Activated CD8-positive, alpha-beta T cell treated with anti-CD3 and anti-CD28 coated beads for 36 hours (primary cell): ENCODE data around the gene GANAB. TPM values are rescaled to one million over a fixed set of nuclear protein-coding genes. Genes with fewer than 3 reads are reported as not detected.

Experiments used
- ATAC-seq: fragments of 200-7000 bp; cut with Tn5 transposase; one replicate; pipeline ENCODE4 v1.10.0; 2021; ENCODE audit warnings: mild to moderate bottlenecking, moderate library complexity
- CTCF ChIA-PET: fragments of 350-600 bp; sonication (Branson Sonifier 250); formaldehyde crosslinking; loops from one replicate; lab custom pipeline; 2021; ENCODE audit warnings: antibody characterized with exemption; lab: Charles Lee
- POLR2A ChIA-PET: fragments of 350-600 bp; sonication (Branson Sonifier 250); formaldehyde crosslinking; loops from one replicate; lab custom pipeline; 2021; ENCODE audit warnings: antibody characterized with exemption; lab: Charles Lee
- DNase-seq: peaks from one replicate; pipeline ENCODE4 v3.0.0-alpha.2; 2020
- H3K27ac Mint-ChIP-seq: one replicate; pipeline ENCODE4 v1.8.0; 2021; ENCODE audit warnings: mild to moderate bottlenecking, mixed read lengths
- H3K27me3 Mint-ChIP-seq: one replicate; pipeline ENCODE4 v1.8.0; 2021; ENCODE audit warnings: mixed read lengths
- H3K36me3 Mint-ChIP-seq: one replicate; pipeline ENCODE4 v1.8.0; 2021; ENCODE audit warnings: low read depth, mixed read lengths
- H3K4me1 Mint-ChIP-seq: one replicate; pipeline ENCODE4 v1.8.0; 2021; ENCODE audit warnings: low read depth, mixed read lengths
- H3K4me3 Mint-ChIP-seq: one replicate; pipeline ENCODE4 v1.8.0; 2021; ENCODE audit warnings: mild to moderate bottlenecking, moderate library complexity, mixed read lengths
- H3K9me3 Mint-ChIP-seq: one replicate; pipeline ENCODE4 v1.8.0; 2021; ENCODE audit warnings: mixed read lengths
- intact Hi-C: fragments of 100-400 bp; cut with micrococcal nuclease; formaldehyde crosslinking; loops from one replicate; pipeline ENCODE4 v1.10.0; 2022
- total RNA-seq, 2 experiments: library from RNA; stranded (reverse); gene quantifications; one replicate each; pipeline ENCODE4 v1.2.3, GENCODE V29; 2021
- TF ChIP-seq, protein P1 (sequence below): fragments of 200-600 bp; IDR thresholded peaks from one replicate; pipeline ENCODE4 v1.8.0; 2022; ENCODE audit warnings: antibody characterized with exemption, mild to moderate bottlenecking

The GANAB gene
- total RNA-seq, 2 experiments from 2014 or later, result 205 to 217 TPM

DNA sequence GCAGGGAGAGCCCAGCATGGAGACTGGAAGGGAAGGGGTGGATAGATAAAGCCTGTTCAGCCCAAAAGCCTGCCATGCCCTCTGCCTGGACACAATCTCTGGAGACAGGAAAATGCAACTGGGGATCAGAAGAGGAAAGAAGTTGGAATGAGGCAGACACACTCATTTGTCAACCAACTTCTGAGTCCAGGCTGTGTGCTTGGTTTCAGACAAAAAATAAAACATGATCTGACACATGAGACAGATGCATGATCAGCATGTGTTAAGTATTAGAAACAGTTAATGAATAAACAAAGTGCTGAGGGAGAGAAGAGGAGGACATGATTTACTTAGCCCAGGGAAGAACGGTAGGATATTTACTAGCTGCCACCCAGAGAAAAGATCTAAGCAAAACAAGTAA is 42.1 kb upstream of the GANAB start:
- intact Hi-C loops, result no loop called here

DNA sequence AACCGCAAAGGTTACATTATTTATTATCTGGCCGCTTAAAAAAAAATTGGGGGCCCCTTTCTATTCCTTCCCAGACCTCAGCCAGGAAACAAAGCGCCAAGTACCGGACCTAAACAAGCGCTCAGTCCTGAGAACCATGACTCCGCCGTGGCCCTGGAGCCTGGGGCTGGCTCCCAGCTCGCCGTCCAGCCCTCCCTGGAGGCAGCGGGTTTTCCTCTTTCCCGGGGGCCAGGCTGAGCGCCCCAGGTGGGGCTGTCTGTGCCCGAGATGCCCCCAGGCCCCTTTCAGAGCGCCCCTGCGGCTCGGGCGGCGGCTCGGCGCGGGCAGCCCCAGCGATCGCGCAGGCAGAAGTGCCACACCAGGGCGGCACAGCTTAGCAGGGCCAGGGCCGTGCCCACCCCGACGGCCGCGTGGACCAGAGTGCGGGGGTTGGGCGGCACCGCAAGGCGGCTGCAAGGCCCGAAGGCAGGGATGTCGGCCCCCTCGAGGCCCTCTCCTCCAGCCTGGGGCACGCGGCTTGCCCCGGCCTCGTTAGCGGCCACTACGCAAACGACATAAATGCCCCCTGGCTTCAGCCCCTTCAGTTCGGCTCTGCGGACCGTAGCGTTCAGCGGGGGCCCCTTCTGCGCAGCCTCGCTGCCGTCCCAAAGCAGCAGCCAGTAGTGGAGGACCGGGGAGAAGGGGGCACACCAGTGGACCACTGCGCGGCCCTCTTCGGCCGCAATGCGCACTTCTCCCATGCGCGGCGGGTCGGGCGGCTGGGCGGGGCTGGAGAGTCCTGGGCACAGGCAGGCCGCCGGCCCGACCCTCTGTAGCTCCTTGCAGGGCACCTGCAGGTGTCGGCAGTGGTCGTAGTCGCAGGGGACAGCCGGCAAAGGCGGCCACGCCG is 41.3 kb upstream of the GANAB start:
- Mint-ChIP-seq H3K36me3 (peaks cover 18% of the 10 kb centered on the region), H3K4me3 (no peak overlapping the region), H3K27ac (no peak overlapping the region), H3K9me3 (no peaks in the 10 kb centered on the region), H3K27me3 (peaks cover 11% of the 10 kb centered on the region), H3K4me1 (no peaks in the 10 kb centered on the region)
- intact Hi-C loops, result no loop called here
- CTCF ChIA-PET, result interaction anchor here (1.0 to 1.4 kb wide), 4 partner anchors 11 to 293 kb away, joined by 3 to 4 read pairs (median 4); partner anchors contain the start of gene UQCC3
- ATAC-seq, result no peak
- POLR2A ChIA-PET, result interaction anchor here (0.5 to 1.8 kb wide), 5 partner anchors 12 to 129 kb away, joined by 3 to 8 read pairs (median 3); partner anchors contain the start of genes C11orf98, CSKMT and HNRNPUL2
- no peak for DNase-seq
- TF ChIP-seq, protein P1, sequence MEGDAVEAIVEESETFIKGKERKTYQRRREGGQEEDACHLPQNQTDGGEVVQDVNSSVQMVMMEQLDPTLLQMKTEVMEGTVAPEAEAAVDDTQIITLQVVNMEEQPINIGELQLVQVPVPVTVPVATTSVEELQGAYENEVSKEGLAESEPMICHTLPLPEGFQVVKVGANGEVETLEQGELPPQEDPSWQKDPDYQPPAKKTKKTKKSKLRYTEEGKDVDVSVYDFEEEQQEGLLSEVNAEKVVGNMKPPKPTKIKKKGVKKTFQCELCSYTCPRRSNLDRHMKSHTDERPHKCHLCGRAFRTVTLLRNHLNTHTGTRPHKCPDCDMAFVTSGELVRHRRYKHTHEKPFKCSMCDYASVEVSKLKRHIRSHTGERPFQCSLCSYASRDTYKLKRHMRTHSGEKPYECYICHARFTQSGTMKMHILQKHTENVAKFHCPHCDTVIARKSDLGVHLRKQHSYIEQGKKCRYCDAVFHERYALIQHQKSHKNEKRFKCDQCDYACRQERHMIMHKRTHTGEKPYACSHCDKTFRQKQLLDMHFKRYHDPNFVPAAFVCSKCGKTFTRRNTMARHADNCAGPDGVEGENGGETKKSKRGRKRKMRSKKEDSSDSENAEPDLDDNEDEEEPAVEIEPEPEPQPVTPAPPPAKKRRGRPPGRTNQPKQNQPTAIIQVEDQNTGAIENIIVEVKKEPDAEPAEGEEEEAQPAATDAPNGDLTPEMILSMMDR, result no peak

More for the DNA sequence above, 42.1 kb upstream of the GANAB start:
- ATAC-seq (no peak), DNase-seq (no peak)
- Mint-ChIP-seq H3K36me3 (peaks cover 20% of the 10 kb centered on the region), H3K27ac (no peak overlapping the region), H3K9me3 (no peaks in the 10 kb centered on the region), H3K4me1 (no peaks in the 10 kb centered on the region), H3K27me3 (peaks cover 11% of the 10 kb centered on the region), H3K4me3 (no peak overlapping the region)
- POLR2A ChIA-PET, result interaction anchor here (1.5 to 1.8 kb wide), 2 partner anchors 13 to 24 kb away, joined by 3 to 8 read pairs; partner anchors contain the start of genes C11orf98 and CSKMT
- CTCF ChIA-PET, result interaction anchor here (1.0 to 1.4 kb wide), 4 partner anchors 12 to 294 kb away, joined by 3 to 4 read pairs (median 4); partner anchors contain the start of gene UQCC3
- TF ChIP-seq, protein P1, result no peak

DNA sequence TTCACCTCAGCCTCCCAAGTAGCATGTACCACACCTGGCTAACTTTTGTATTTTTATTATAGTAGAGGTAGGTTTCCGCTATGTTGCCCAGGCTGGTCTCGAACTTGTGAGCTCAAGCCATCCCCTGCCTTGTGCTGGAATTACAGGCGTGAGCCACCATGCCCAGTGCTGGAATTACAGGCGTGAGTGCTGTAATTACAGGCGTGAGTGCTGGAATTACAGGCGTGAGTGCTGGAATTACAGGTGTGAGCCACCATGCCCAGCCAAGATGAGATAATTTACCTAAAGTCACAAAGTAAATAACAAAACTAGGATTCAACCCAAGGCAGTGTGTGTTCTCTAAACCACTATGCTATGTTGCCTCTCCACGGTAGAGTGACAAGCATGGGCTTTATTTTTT is 36.1 kb upstream of the GANAB start:
- ChIA-PET POLR2A (interaction anchor here (2.7 to 21.7 kb wide), 2 partner anchors 26 to 37 kb away, joined by 13 to 263 read pairs; partner anchors contain the start of gene GANAB), CTCF (interaction anchor here (6.5 kb wide), 1 partner anchor 10 kb away, joined by 79 read pairs; the partner anchor contains the start of gene LRRN4CL)
- Mint-ChIP-seq H3K36me3 (peaks cover 10% of the 10 kb centered on the region), H3K27ac (no peak overlapping the region), H3K27me3 (peaks cover 5% of the 10 kb centered on the region), H3K4me3 (no peak overlapping the region), H3K9me3 (no peaks in the 10 kb centered on the region), H3K4me1 (peaks cover 15% of the 10 kb centered on the region)
- DNase-seq (no peak), ATAC-seq (no peak)
- intact Hi-C loops, result no loop called here
- TF ChIP-seq, protein P1, result no peak

DNA sequence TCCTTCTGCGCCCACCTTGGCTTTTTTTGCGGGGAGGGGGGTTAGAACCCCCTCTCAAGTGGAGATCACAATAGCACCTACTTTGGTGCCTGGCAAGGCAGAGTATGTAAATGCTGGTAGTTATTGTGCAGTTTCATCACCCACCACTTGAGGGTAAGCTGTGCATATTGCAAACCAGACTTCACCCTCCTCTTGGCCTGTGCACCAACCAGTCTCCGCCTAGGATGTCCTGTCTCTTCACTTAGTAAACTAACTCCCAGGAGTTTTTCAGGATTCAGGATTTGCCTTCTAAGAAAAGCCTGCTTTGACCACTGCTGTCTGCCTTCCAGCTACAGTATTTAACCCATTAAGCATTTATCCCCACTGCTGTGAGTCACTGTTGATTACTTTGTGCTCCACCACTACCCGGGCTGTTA is 34.4 kb upstream of the GANAB start:
- peaks cover 22% of the 10 kb centered on the region for H3K36me3 Mint-ChIP-seq
- peak overlapping the region; percentile 75 for H3K27ac Mint-ChIP-seq
- DNase-seq (peak; percentile 66), ATAC-seq (peak; percentile 89)
- CTCF ChIA-PET, result interaction anchor here (0.7 to 6.5 kb wide), 28 partner anchors 9 to 286 kb away, joined by 3 to 79 read pairs (median 5); partner anchors contain the start of genes BSCL2, C11orf98, CSKMT and GANAB
- H3K9me3 Mint-ChIP-seq, result no peaks in the 10 kb centered on the region
- H3K4me3 Mint-ChIP-seq, result peak overlapping the region; percentile 16
- H3K4me1 Mint-ChIP-seq, result peaks cover 26% of the 10 kb centered on the region
- no peaks in the 10 kb centered on the region for H3K27me3 Mint-ChIP-seq
- intact Hi-C loops, result no loop called here
- TF ChIP-seq, protein P1, result peak; percentile 60
- POLR2A ChIA-PET, result interaction anchor here (0.8 to 21.7 kb wide), 18 partner anchors 9 to 200 kb away, joined by 3 to 263 read pairs (median 5); partner anchors contain the start of genes C11orf98, CSKMT, GANAB and INTS5
